ENCODE data around the gene NCL. TPM values are rescaled to one million over a fixed set of nuclear protein-coding genes. Genes with fewer than 3 reads are reported as not detected.

The NCL gene
- total and polyA plus RNA-seq, 2 of the 13 experiments (the other 11 are each of a cell fraction or from before 2014, with no cell fraction given) = 105 to 779 TPM

DNA sequence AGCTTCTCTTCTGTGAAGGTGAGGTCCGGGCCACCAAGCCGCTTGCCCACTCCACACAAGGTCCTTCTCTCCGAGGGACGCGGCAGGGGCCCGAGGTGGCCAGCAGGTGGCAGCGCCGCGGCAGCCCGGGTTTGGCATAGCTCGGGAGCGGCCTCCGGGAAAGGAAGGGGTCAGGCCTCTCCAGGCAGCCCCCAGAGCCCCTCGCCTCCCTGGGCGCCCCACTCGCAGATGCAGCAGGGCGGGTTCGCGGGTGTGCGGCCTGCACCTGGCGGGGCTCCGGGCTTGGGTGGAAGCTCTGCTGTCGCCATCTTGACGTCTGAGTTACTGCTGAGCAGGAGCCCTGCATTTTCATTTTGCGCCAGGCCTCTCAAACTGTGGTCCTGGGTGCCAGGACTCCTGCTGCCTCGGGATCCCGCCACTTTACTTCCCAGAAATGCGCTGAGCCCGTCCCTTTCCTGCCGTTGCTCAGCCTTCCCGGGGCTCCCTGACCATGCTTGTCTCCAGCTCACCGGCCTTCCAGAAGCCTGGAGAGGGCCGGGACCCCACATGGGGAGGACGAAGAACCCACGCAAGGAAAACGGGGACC, 18.6 kb upstream of the NCL start (continued):
- no peak for TF ChIP-seq GPN1 (CRISPR knock-in tag; IDR thresholded peaks at IDR 0.05; ENCODE audit: borderline replicate concordance)
- peak; percentile 99 for TF ChIP-seq XRCC5 (optimal IDR thresholded peaks at IDR 0.05; ENCODE audit: low read length)
- peak; percentile 95 for TF ChIP-seq ZFX (CRISPR knock-in tag; IDR thresholded peaks at IDR 0.05; ENCODE audit: low read depth)
- TF ChIP-seq ZNF331 (CRISPR knock-in tag; IDR thresholded peaks at IDR 0.05) = peak; percentile 41; the same call in 1 of the 2 replicates
- TF ChIP-seq SMAD3 (CRISPR knock-in tag; IDR thresholded peaks at IDR 0.05) = no peak
- TF ChIP-seq MAX (IDR thresholded peaks at IDR 0.05) = peak; percentile 45; the same call in 1 of the 2 replicates
- TF ChIP-seq REPIN1 (CRISPR knock-in tag; IDR thresholded peaks at IDR 0.05; ENCODE audit: borderline replicate concordance, low read depth) = peak; percentile 29; the same call in 1 of the 2 replicates
- TF ChIP-seq, protein P1, sequence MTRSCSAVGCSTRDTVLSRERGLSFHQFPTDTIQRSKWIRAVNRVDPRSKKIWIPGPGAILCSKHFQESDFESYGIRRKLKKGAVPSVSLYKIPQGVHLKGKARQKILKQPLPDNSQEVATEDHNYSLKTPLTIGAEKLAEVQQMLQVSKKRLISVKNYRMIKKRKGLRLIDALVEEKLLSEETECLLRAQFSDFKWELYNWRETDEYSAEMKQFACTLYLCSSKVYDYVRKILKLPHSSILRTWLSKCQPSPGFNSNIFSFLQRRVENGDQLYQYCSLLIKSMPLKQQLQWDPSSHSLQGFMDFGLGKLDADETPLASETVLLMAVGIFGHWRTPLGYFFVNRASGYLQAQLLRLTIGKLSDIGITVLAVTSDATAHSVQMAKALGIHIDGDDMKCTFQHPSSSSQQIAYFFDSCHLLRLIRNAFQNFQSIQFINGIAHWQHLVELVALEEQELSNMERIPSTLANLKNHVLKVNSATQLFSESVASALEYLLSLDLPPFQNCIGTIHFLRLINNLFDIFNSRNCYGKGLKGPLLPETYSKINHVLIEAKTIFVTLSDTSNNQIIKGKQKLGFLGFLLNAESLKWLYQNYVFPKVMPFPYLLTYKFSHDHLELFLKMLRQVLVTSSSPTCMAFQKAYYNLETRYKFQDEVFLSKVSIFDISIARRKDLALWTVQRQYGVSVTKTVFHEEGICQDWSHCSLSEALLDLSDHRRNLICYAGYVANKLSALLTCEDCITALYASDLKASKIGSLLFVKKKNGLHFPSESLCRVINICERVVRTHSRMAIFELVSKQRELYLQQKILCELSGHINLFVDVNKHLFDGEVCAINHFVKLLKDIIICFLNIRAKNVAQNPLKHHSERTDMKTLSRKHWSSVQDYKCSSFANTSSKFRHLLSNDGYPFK (CRISPR knock-in tag; IDR thresholded peaks at IDR 0.05; ENCODE audit: borderline replicate concordance) = peak; percentile 78; the same call in 1 of the 2 replicates
- no peak for TF ChIP-seq ZNF513 (CRISPR knock-in tag; conservative IDR thresholded peaks at IDR 0.05)
- no peak for TF ChIP-seq PAWR (CRISPR knock-in tag; IDR thresholded peaks at IDR 0.05; ENCODE audit: borderline replicate concordance)
- TF ChIP-seq CCDC6 (CRISPR knock-in tag; IDR thresholded peaks at IDR 0.05) = no peak; the same call in 1 of the 2 replicates
- TF ChIP-seq ZNF225 (CRISPR knock-in tag; IDR thresholded peaks at IDR 0.05) = no peak
- TF ChIP-seq ZNF605 (CRISPR knock-in tag; IDR thresholded peaks at IDR 0.05) = peak; percentile 71; the same call in 1 of the 2 replicates
- peak; percentile 94; the same call in 1 of the 2 replicates for TF ChIP-seq ZNF839 (CRISPR knock-in tag; IDR thresholded peaks at IDR 0.05; ENCODE audit: borderline replicate concordance)
- peak; percentile 17; the same call in 1 of the 2 replicates for TF ChIP-seq ARHGAP35 (CRISPR knock-in tag; IDR thresholded peaks at IDR 0.05; ENCODE audit: borderline replicate concordance)
- TF ChIP-seq GABPB1 (CRISPR knock-in tag; IDR thresholded peaks at IDR 0.05) = peak; percentile 66; the same call in 1 of the 2 replicates
- no peak for TF ChIP-seq ZNF564 (CRISPR knock-in tag; IDR thresholded peaks at IDR 0.05)
- peak; percentile 68 for TF ChIP-seq YY1 (IDR thresholded peaks at IDR 0.05; ENCODE audit: insufficient read depth, insufficient replicate concordance, low read depth, low read length)
- TF ChIP-seq ZNF160 (CRISPR knock-in tag; IDR thresholded peaks at IDR 0.05) = no peak
- TF ChIP-seq SOX5 (CRISPR knock-in tag; IDR thresholded peaks at IDR 0.05; ENCODE audit: borderline replicate concordance) = no peak
- TF ChIP-seq, protein P2, sequence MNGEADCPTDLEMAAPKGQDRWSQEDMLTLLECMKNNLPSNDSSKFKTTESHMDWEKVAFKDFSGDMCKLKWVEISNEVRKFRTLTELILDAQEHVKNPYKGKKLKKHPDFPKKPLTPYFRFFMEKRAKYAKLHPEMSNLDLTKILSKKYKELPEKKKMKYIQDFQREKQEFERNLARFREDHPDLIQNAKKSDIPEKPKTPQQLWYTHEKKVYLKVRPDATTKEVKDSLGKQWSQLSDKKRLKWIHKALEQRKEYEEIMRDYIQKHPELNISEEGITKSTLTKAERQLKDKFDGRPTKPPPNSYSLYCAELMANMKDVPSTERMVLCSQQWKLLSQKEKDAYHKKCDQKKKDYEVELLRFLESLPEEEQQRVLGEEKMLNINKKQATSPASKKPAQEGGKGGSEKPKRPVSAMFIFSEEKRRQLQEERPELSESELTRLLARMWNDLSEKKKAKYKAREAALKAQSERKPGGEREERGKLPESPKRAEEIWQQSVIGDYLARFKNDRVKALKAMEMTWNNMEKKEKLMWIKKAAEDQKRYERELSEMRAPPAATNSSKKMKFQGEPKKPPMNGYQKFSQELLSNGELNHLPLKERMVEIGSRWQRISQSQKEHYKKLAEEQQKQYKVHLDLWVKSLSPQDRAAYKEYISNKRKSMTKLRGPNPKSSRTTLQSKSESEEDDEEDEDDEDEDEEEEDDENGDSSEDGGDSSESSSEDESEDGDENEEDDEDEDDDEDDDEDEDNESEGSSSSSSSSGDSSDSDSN (CRISPR knock-in tag; IDR thresholded peaks at IDR 0.05) = peak; percentile 85
- TF ChIP-seq ZBTB38 (CRISPR knock-in tag; IDR thresholded peaks at IDR 0.05) = peak; percentile 45

Measured in HepG2 (cell line).